Measurements from ENCODE around the gene LYRM2.

The LYRM2 gene

GRCh38 chr6:89667872-89668556 lies 29.5 kb upstream of the LYRM2 start:
- Histone ChIP-seq H3K14ac (ENCODE audit: low read length) (no peak overlapping the region), H3K4ac (ENCODE audit: low read length) (no peak overlapping the region), H3K79me1 (ENCODE audit: low read depth, low read length) (no peaks in the 10 kb centered on the region), H3K23ac (ENCODE audit: low read depth, low read length, poor library complexity) (no peak overlapping the region), H3K4me3 (ENCODE audit: low read length in 2 of 2) (no peak overlapping the region), H3K27me3 (ENCODE audit: control insufficient read depth in 3 of 3, insufficient read depth in 3 of 3, low read depth in 1 of 3, low read length in 3 of 3) (no peaks in the 10 kb centered on the region), H3K36me3 (replicated peaks in 1 of 2; ENCODE audit: control insufficient read depth in 2 of 2, insufficient read depth in 2 of 2, low read length in 2 of 2) (peaks cover 20 to 90% of the 10 kb centered on the region in 2 donors), H2BK15ac (ENCODE audit: low read length) (no peak overlapping the region), H3K18ac (ENCODE audit: low read length) (no peak overlapping the region), H2AK5ac (ENCODE audit: low read depth, low read length) (no peak overlapping the region), H4K8ac (ENCODE audit: low read depth, low read length) (no peak overlapping the region), H2AFZ (ENCODE audit: low read length) (no peak overlapping the region), H3K9me3 (replicated peaks in 1 of 2; ENCODE audit: control insufficient read depth in 2 of 2, insufficient read depth in 1 of 2, low read depth in 1 of 2, low read length in 2 of 2) (no peaks in the 10 kb centered on the region), H4K91ac (ENCODE audit: low read depth, low read length, poor library complexity) (no peak overlapping the region), H3K9ac (ENCODE audit: low read depth, low read length, poor library complexity) (no peak overlapping the region), H2BK5ac (ENCODE audit: low read length) (no peak overlapping the region), H3K4me2 (ENCODE audit: insufficient read depth, low read length, poor library complexity, severe bottlenecking) (no peak overlapping the region), H3K4me1 (ENCODE audit: control insufficient read depth in 2 of 2, insufficient read depth in 1 of 2, low read depth in 1 of 2, low read length in 2 of 2) (peaks cover 0 to 3% of the 10 kb centered on the region in 2 donors), H2BK120ac (ENCODE audit: low read depth, low read length) (no peak overlapping the region), H2BK12ac (ENCODE audit: low read length) (no peak overlapping the region), H3K27ac (replicated peaks; ENCODE audit: low read length) (no peak overlapping the region)
- DNase-seq (ENCODE audit: low spot score), result no peak
- no CpG with 5 or more reads among the region's 5 CpGs for WGBS, 2 donors (ENCODE audit: extremely low coverage in 2 of 2, insufficient read length in 2 of 2, insufficient replicate concordance in 1 of 2)

- peaks cover 21 to 91% of the 10 kb centered on the region in 2 donors for H3K36me3 ChIP-seq (replicated peaks in 1 of 2; ENCODE audit: control insufficient read depth in 2 of 2, insufficient read depth in 2 of 2, low read length in 2 of 2)
These were observed 24.2 kb upstream of the LYRM2 start for GRCh38 chr6:89662659-89663223.

GRCh38 chr6:89661559-89661958 lies 23.0 kb upstream of the LYRM2 start:
- no peak overlapping the region for H3K18ac ChIP-seq (ENCODE audit: low read length)
- no peak overlapping the region for H2BK12ac ChIP-seq (ENCODE audit: low read length)
- no peak overlapping the region for H3K14ac ChIP-seq (ENCODE audit: low read length)
- H3K9ac ChIP-seq (ENCODE audit: low read depth, low read length, poor library complexity), result no peak overlapping the region
- no peak overlapping the region for H2AFZ ChIP-seq (ENCODE audit: low read length)
- no peak overlapping the region for H3K4me3 ChIP-seq (ENCODE audit: low read length in 2 of 2)
- H3K4ac ChIP-seq (ENCODE audit: low read length), result no peak overlapping the region
- H3K4me1 ChIP-seq (ENCODE audit: control insufficient read depth in 2 of 2, insufficient read depth in 1 of 2, low read depth in 1 of 2, low read length in 2 of 2), result no peaks in the 10 kb centered on the region
- no peak overlapping the region for H4K91ac ChIP-seq (ENCODE audit: low read depth, low read length, poor library complexity)
- H3K9me3 ChIP-seq (replicated peaks in 1 of 2; ENCODE audit: control insufficient read depth in 2 of 2, insufficient read depth in 1 of 2, low read depth in 1 of 2, low read length in 2 of 2), result no peaks in the 10 kb centered on the region
- no peak overlapping the region for H3K4me2 ChIP-seq (ENCODE audit: insufficient read depth, low read length, poor library complexity, severe bottlenecking)
- WGBS, 2 donors (ENCODE audit: extremely low coverage in 2 of 2, insufficient read length in 2 of 2, insufficient replicate concordance in 1 of 2), result no CpG with 5 or more reads among the region's 1 CpG
- no peaks in the 10 kb centered on the region for H3K79me1 ChIP-seq (ENCODE audit: low read depth, low read length)
- no peak overlapping the region for H2BK120ac ChIP-seq (ENCODE audit: low read depth, low read length)
- peaks cover 25 to 92% of the 10 kb centered on the region in 2 donors for H3K36me3 ChIP-seq (replicated peaks in 1 of 2; ENCODE audit: control insufficient read depth in 2 of 2, insufficient read depth in 2 of 2, low read length in 2 of 2)
- H3K27me3 ChIP-seq (ENCODE audit: control insufficient read depth in 3 of 3, insufficient read depth in 3 of 3, low read depth in 1 of 3, low read length in 3 of 3), result no peaks in the 10 kb centered on the region
- no peak overlapping the region for H2BK5ac ChIP-seq (ENCODE audit: low read length)
- no peak overlapping the region for H2BK15ac ChIP-seq (ENCODE audit: low read length)
- H3K23ac ChIP-seq (ENCODE audit: low read depth, low read length, poor library complexity), result no peak overlapping the region
- no peak overlapping the region for H3K27ac ChIP-seq (replicated peaks; ENCODE audit: low read length)
- no peak overlapping the region for H2AK5ac ChIP-seq (ENCODE audit: low read depth, low read length)
- no peak overlapping the region for H4K8ac ChIP-seq (ENCODE audit: low read depth, low read length)
- no peak for DNase-seq (ENCODE audit: low spot score)

More at GRCh38 chr6:89662659-89663223, 24.2 kb upstream of the LYRM2 start:
- no peak overlapping the region for H3K18ac ChIP-seq (ENCODE audit: low read length)
- WGBS, 2 donors (ENCODE audit: extremely low coverage in 2 of 2, insufficient read length in 2 of 2, insufficient replicate concordance in 1 of 2), result no CpG with 5 or more reads among the region's 4 CpGs
- H3K9ac ChIP-seq (ENCODE audit: low read depth, low read length, poor library complexity), result no peak overlapping the region
- no peak overlapping the region for H2BK15ac ChIP-seq (ENCODE audit: low read length)
- no peak overlapping the region for H4K91ac ChIP-seq (ENCODE audit: low read depth, low read length, poor library complexity)
- no peak overlapping the region for H3K27ac ChIP-seq (replicated peaks; ENCODE audit: low read length)
- no peaks in the 10 kb centered on the region for H3K4me1 ChIP-seq (ENCODE audit: control insufficient read depth in 2 of 2, insufficient read depth in 1 of 2, low read depth in 1 of 2, low read length in 2 of 2)
- no peak overlapping the region for H2AK5ac ChIP-seq (ENCODE audit: low read depth, low read length)
- no peak overlapping the region for H3K23ac ChIP-seq (ENCODE audit: low read depth, low read length, poor library complexity)
- no peak overlapping the region for H4K8ac ChIP-seq (ENCODE audit: low read depth, low read length)
- no peak overlapping the region for H2AFZ ChIP-seq (ENCODE audit: low read length)
- H3K79me1 ChIP-seq (ENCODE audit: low read depth, low read length), result no peaks in the 10 kb centered on the region
- H2BK12ac ChIP-seq (ENCODE audit: low read length), result no peak overlapping the region
- no peak overlapping the region for H2BK5ac ChIP-seq (ENCODE audit: low read length)
- no peaks in the 10 kb centered on the region for H3K9me3 ChIP-seq (replicated peaks in 1 of 2; ENCODE audit: control insufficient read depth in 2 of 2, insufficient read depth in 1 of 2, low read depth in 1 of 2, low read length in 2 of 2)
- no peak overlapping the region for H3K4me3 ChIP-seq (ENCODE audit: low read length in 2 of 2)
- DNase-seq (ENCODE audit: low spot score), result no peak
- H3K27me3 ChIP-seq (ENCODE audit: control insufficient read depth in 3 of 3, insufficient read depth in 3 of 3, low read depth in 1 of 3, low read length in 3 of 3), result no peaks in the 10 kb centered on the region
- no peak overlapping the region for H3K4me2 ChIP-seq (ENCODE audit: insufficient read depth, low read length, poor library complexity, severe bottlenecking)
- no peak overlapping the region for H2BK120ac ChIP-seq (ENCODE audit: low read depth, low read length)
- H3K4ac ChIP-seq (ENCODE audit: low read length), result no peak overlapping the region
- no peak overlapping the region for H3K14ac ChIP-seq (ENCODE audit: low read length)

- Histone ChIP-seq H2BK5ac (ENCODE audit: low read length) (no peak overlapping the region), H2BK15ac (ENCODE audit: low read length) (no peak overlapping the region), H3K27me3 (ENCODE audit: control insufficient read depth in 3 of 3, insufficient read depth in 3 of 3, low read depth in 1 of 3, low read length in 3 of 3) (no peaks in the 10 kb centered on the region), H3K36me3 (replicated peaks in 1 of 2; ENCODE audit: control insufficient read depth in 2 of 2, insufficient read depth in 2 of 2, low read length in 2 of 2) (peaks cover 26 to 92% of the 10 kb centered on the region in 2 donors), H2AFZ (ENCODE audit: low read length) (no peak overlapping the region), H2AK5ac (ENCODE audit: low read depth, low read length) (no peak overlapping the region), H3K4me3 (ENCODE audit: low read length in 2 of 2) (no peak overlapping the region), H2BK120ac (ENCODE audit: low read depth, low read length) (no peak overlapping the region), H3K14ac (ENCODE audit: low read length) (no peak overlapping the region), H4K8ac (ENCODE audit: low read depth, low read length) (no peak overlapping the region), H3K23ac (ENCODE audit: low read depth, low read length, poor library complexity) (no peak overlapping the region), H3K9ac (ENCODE audit: low read depth, low read length, poor library complexity) (no peak overlapping the region), H3K9me3 (replicated peaks in 1 of 2; ENCODE audit: control insufficient read depth in 2 of 2, insufficient read depth in 1 of 2, low read depth in 1 of 2, low read length in 2 of 2) (no peaks in the 10 kb centered on the region), H3K4me2 (ENCODE audit: insufficient read depth, low read length, poor library complexity, severe bottlenecking) (no peak overlapping the region), H3K27ac (replicated peaks; ENCODE audit: low read length) (no peak overlapping the region), H4K91ac (ENCODE audit: low read depth, low read length, poor library complexity) (no peak overlapping the region), H3K18ac (ENCODE audit: low read length) (no peak overlapping the region), H3K79me1 (ENCODE audit: low read depth, low read length) (no peaks in the 10 kb centered on the region), H3K4ac (ENCODE audit: low read length) (no peak overlapping the region), H2BK12ac (ENCODE audit: low read length) (no peak overlapping the region), H3K4me1 (ENCODE audit: control insufficient read depth in 2 of 2, insufficient read depth in 1 of 2, low read depth in 1 of 2, low read length in 2 of 2) (no peaks in the 10 kb centered on the region)
- WGBS, 2 donors (ENCODE audit: extremely low coverage in 2 of 2, insufficient read length in 2 of 2, insufficient replicate concordance in 1 of 2), result no CpG with 5 or more reads among the region's 4 CpGs
- no peak for DNase-seq (ENCODE audit: low spot score)
These were observed 22.4 kb upstream of the LYRM2 start for GRCh38 chr6:89660981-89661380.
